Stimulated activated CD4-positive, alpha-beta T cell treated with anti-CD3 and anti-CD28 coated beads, Interleukin-4, amount 100 ng/mL, for 1 hour (primary cell): ENCODE data around the gene EGR1.

ENCODE experiments used
- DNase-seq: peaks from one replicate; pipeline ENCODE4 v3.0.0-alpha.2; 2020

EGR1 gene

GRCh38 chr5:138454121-138454520, 11.2 kb upstream of the EGR1 start:
- DNase-seq = no peak

- DNase-seq = no peak
Observed at GRCh38 chr5:138455232-138455930, 9.9 kb upstream of the EGR1 start.

GRCh38 chr5:138457531-138458275, 7.6 kb upstream of the EGR1 start:
- DNase-seq = no peak

GRCh38 chr5:138458384-138458783, 6.9 kb upstream of the EGR1 start:
- DNase-seq = no peak

GRCh38 chr5:138458856-138459255, 6.4 kb upstream of the EGR1 start:
- no peak for DNase-seq

GRCh38 chr5:138459311-138459933, 5.9 kb upstream of the EGR1 start:
- DNase-seq = peak; percentile 77

GRCh38 chr5:138460032-138460693, 5.1 kb upstream of the EGR1 start:
- no peak for DNase-seq

GRCh38 chr5:138461343-138462125, 3.7 kb upstream of the EGR1 start:
- DNase-seq = no peak

- DNase-seq = no peak
Observed at GRCh38 chr5:138463419-138464007, 1.8 kb upstream of the EGR1 start.

GRCh38 chr5:138464008-138464387, 1.3 kb upstream of the EGR1 start:
- peak; percentile 94 for DNase-seq

GRCh38 chr5:138464388-138465260, 655 bp upstream of the EGR1 start:
- DNase-seq = peak; percentile 93

GRCh38 chr5:138466125-138466899, 1.0 kb downstream of the EGR1 start:
- peak; percentile 40 for DNase-seq

- no peak for DNase-seq
Observed at GRCh38 chr5:138466900-138467710, 1.8 kb downstream of the EGR1 start.

GRCh38 chr5:138467711-138468132, 2.4 kb downstream of the EGR1 start:
- DNase-seq = no peak

- no peak for DNase-seq
Observed at GRCh38 chr5:138468133-138468965, 3.1 kb downstream of the EGR1 start.

- no peak for DNase-seq
Observed at GRCh38 chr5:138468966-138469539, 3.8 kb downstream of the EGR1 start.

GRCh38 chr5:138469540-138470321, 4.5 kb downstream of the EGR1 start:
- DNase-seq = no peak
